Measurements from ENCODE around the gene CETP.

CETP gene

DNA sequence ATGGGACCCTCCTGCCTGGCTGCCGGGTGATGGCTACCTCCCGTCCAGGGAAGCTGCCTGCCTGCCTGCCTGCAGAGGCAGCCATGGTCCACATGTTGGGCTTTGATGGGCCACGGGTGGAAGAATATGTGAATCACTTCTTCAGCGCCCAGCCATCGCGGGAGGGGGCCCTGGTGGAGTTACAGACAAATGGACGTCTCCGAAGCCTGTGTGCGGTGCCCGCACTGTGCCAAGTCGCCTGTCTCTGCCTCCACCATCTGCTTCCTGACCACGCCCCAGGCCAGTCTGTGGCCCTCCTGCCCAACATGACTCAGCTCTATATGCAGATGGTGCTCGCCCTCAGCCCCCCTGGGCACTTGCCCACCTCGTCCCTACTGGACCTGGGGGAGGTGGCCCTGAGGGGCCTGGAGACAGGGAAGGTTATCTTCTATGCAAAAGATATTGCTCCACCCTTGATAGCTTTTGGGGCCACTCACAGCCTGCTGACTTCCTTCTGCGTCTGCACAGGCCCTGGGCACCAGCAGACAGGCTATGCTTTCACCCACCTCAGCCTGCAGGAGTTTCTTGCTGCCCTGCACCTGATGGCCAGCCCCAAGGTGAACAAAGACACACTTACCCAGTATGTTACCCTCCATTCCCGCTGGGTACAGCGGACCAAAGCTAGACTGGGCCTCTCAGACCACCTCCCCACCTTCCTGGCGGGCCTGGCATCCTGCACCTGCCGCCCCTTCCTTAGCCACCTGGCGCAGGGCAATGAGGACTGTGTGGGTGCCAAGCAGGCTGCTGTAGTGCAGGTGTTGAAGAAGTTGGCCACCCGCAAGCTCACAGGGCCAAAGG lies 64.4 kb downstream of the CETP start:
- DNase-seq: no peak

DNA sequence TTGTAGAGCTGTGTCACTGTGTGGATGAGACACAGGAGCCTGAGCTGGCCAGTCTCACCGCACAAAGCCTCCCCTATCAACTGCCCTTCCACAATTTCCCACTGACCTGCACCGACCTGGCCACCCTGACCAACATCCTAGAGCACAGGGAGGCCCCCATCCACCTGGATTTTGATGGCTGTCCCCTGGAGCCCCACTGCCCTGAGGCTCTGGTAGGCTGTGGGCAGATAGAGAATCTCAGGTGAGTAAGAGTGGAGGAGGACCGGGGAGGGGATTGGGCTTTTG lies 65.0 kb downstream of the CETP start:
- no peak for DNase-seq

DNA sequence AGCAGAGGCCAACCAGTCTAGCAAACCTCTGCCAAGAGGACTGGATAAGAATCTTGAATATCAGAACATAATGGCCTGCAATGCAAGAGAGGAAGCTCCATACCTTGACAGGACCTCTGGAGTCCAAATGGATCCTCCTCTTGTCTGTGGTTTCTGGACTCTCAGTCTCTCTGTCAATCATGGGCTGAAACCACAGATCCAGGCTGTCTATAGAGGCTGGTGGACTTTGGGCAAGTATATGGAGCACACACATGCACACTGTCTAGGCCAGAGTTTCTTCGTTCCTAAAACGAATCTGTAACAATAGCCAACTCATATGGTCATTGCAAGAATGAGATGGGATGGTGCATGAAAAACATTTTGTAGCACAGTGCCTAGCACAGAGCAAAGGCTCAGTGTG lies 65.3 kb downstream of the CETP start:
- DNase-seq: no peak

DNA sequence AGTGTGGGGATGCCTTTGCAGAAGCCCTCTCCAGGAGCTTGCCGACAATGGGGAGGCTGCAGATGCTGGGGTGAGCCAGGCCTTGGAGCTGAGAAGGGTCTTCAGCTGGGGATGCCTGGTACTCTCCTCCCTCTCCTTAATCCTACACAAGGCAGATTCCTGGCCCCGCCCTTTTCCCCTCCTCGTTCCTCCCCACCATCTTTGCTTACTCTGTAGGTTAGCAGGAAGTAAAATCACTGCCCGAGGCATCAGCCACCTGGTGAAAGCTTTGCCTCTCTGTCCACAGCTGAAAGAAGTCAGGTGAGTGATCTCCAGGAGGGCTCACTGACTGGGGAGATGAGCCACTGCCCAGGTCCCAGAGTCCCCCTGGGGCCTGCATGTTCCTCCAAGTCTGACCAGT lies 66.3 kb downstream of the CETP start:
- no peak for DNase-seq

DNA sequence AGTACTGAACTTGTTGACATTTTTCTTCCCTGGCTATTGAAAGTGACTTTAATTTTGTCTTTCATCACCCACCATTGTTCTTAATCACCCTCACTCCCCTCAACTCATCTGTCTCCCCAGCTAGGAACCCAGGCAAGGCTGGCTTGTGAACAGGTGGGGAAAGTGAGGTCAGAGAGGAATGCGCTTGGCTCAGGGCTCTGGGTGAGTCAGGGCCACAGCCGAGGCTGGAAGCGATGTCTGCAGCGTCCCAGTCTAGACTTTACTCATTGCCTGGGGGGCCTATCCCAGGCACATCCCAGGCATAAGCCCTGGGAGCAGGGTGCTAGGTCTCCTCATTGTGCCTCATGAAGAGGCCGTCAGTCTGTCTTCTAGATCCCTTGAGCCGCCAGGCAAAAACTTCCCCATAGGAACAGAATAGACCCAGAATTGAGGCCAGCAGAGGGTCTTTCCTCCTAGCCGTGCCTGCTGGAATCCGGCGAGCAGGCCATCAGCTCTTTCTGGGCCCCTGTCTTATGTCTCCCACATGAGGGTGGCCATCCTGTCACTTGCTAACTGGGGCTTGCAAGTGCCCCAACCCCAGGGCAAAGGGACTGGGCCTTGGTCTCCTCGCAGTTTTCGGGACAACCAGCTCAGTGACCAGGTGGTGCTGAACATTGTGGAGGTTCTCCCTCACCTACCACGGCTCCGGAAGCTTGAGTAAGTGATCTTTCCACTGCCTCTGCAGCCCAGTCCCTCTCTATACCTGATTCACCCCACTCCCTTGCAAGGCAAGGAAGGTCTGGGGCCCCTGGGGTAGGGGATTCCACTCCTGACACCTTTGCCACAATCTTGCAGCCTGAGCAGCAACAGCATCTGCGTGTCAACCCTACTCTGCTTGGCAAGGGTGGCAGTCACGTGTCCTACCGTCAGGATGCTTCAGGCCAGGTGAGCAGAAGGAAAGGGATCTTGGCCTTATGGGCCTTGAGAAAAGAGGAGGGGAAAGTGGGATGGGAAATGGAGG lies 67.7 kb downstream of the CETP start:
- no peak for DNase-seq

DNA sequence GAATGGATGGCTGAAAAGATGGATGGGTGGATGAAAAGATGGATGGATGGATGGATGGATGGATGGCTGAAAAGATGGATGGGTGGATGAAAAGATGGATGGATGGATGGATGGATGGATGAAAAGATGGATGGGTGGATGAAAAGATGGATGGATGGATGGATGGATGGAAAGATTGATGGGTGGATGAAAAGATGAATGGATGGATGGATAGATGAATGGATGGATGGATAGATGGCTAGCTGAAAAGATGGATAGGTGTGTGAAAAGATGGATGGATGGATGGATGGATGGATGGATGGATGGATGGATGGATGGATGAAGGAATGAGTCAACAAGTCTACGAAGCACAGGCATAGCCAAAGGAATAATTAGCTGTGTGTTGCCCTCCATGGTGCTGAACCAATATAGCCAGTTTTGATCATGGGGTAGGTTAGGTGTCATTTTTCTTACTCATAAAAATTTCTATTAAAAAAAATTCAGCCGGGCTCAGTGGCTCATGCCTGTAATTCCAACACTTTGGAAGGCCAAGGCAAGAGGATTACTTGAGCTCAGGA lies 68.7 kb downstream of the CETP start:
- DNase-seq: no peak

DNA sequence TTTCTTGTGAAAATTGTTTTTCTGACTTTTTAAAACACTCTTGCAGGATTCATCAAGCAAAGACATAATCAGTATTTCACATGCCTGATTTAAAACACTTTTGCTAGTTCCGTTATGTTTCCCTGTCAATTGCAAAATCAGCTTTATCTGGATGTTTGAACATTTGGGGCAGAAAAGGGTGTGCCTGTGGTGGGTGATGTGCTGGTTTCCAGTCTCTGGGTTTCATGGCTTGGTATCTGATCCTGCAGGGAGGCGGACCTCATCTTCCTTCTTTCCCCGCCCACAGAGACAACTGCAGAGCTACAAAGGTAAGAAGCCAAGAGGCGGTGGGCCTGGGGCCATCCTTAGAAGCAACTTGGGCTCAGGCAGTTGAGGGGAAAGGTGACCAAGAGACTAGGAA lies 69.4 kb downstream of the CETP start:
- no peak for DNase-seq

DNA sequence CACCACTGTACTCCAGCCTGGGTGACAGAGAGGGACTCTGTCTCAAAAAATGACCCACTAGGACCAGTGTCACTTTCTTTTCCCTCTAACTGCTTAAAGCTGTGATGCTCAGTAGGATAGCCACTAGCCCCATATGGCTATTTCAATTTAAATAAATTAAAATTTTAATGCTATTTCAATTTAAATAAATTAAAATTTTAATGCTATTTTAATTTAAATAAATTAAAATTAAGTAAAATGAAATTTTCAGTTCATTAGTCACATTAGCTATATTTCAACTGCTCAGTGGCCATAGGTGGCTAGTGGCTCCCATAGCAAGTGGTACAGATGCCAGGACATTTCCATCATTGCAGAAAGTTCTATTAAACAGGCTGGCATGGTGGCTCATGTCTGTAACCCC lies 70.6 kb downstream of the CETP start:
- no peak for DNase-seq

DNA sequence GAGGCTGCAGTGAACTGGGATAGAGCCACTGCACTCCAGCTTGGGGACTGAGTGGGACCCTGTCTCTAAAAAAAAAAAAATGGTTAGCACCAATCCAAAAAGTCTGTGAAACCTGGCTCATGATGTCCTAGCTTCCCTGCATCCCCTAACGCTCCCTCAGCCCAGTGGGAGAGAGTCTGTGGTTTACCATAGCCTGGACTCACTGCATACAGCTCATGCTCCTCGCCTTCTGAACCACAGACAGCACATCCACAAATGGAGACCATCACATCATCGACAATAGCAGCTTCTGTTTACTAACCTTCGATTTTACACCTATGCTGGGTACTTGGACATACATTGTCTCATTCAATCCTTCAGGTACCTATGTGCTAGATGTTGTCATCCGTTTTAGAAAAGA lies 71.2 kb downstream of the CETP start:
- no peak for DNase-seq

All from stimulated activated CD4-positive, alpha-beta T cell treated with anti-CD3 and anti-CD28 coated beads, Interleukin-2, amount 100 ng/mL, for 24 hours (primary cell).